Measurements from ENCODE around the gene CDH7.

- TF ChIP-seq EZH2 (IDR thresholded peaks at IDR 0.05) (no peak), POLR2AphosphoS5 (IDR thresholded peaks at IDR 0.05; ENCODE audit: borderline replicate concordance, low read depth, low read length) (no peak), FOXP2 (optimal IDR thresholded peaks at IDR 0.05; ENCODE audit: control extremely low read depth, extremely low read length, insufficient read depth) (no peak)
Observed at GRCh38 chr18:65811307-65811706, 60.5 kb downstream of the CDH7 start.

Measured in SK-N-MC (cell line).